GM12878 (cell line): Measurements from ENCODE around the gene TMPRSS9. TPM values are rescaled to one million over a fixed set of nuclear protein-coding genes. Genes with fewer than 3 reads are reported as not detected.

Source experiments
- ATAC-seq: fragments of 200-7000 bp; cut with Tn5 transposase; 3 replicates; pipeline ENCODE4 v1.9.1; 2020; ENCODE audit warnings: mild to moderate bottlenecking, moderate library complexity
- BruUV-seq: library from RNA; stranded (reverse); fragments of 400-500 nt; replicated peaks from 2 replicates; lab custom pipeline; 2021; lab: Mats Ljungman, UMichigan
- CTCF ChIA-PET: fragments of 300-600 bp; sonication (Branson Sonifier 250); formaldehyde crosslinking; extraction: SDS; loops from one replicate; lab custom pipeline; 2021; ENCODE audit warnings: inconsistent platforms; lab: Yijun Ruan, JAX
- POLR2A ChIA-PET: fragments of 350-600 bp; formaldehyde crosslinking; extraction: SDS; loops from one replicate; lab custom pipeline; 2021; ENCODE audit warnings: inconsistent platforms; lab: Charles Lee
- RAD21 ChIA-PET: fragments of 300-600 bp; sonication (Branson Sonifier 250); formaldehyde crosslinking; loops from one replicate; lab custom pipeline; 2023; ENCODE audit warnings: antibody characterized with exemption; ENCODE audit not compliant: unreplicated experiment; lab: Charles Lee
- SMC1A ChIA-PET: fragments of 300-600 bp; sonication (Branson Sonifier 250); formaldehyde crosslinking; loops from one replicate; lab custom pipeline; 2023; ENCODE audit not compliant: unreplicated experiment, uncharacterized antibody; lab: Charles Lee
- DNase-seq: peaks from one replicate; pipeline ENCODE4 v3.0.0-alpha.2; 2011; ENCODE audit warnings: low read depth, low spot score
- FAIRE-seq: peaks from 3 replicates; lab custom pipeline; 2011; peaks lifted over from hg19 to GRCh38; lab: Jason Lieb, UNC
- H2AFZ ChIP-seq: 2 replicates; pipeline ENCODE4 v1.6.0; 2011; ENCODE audit warnings: low read depth, low read length, control low read depth; ENCODE audit not compliant: control insufficient read depth
- H3K27ac ChIP-seq: 2 replicates; pipeline ENCODE4 v1.5.1; 2011; ENCODE audit warnings: control low read depth; ENCODE audit not compliant: control insufficient read depth, insufficient read depth
- H3K27me3 ChIP-seq, 2 experiments: replicated peaks in 1 of 2; 2 replicates each; pipeline versions ENCODE4 v1.6.0 to v1.6.1; 2011; ENCODE audit warnings: low read length in 1 of 2; ENCODE audit not compliant: control insufficient read depth in 2 of 2, insufficient read depth in 2 of 2
- H3K36me3 ChIP-seq, 2 experiments: 2 replicates each; pipeline ENCODE4 v1.5.1; 2011; ENCODE audit warnings: low read length in 1 of 2; ENCODE audit not compliant: control insufficient read depth in 2 of 2, insufficient read depth in 2 of 2
- H3K4me1 ChIP-seq: 2 replicates; pipeline ENCODE4 v1.6.1; 2011; ENCODE audit warnings: mild to moderate bottlenecking, low read length, moderate library complexity, mixed read lengths; ENCODE audit not compliant: control insufficient read depth, insufficient read depth
- H3K4me2 ChIP-seq: 2 replicates; pipeline ENCODE4 v1.6.0; 2011; ENCODE audit warnings: control low read depth; ENCODE audit not compliant: control insufficient read depth, insufficient read depth
- H3K4me3 ChIP-seq: fragments of 200-600 bp; sonication (generic); 2 replicates; pipeline ENCODE4 v1.5.1; 2016
- H3K79me2 ChIP-seq: 2 replicates; pipeline ENCODE4 v1.6.0; 2011; ENCODE audit warnings: low read length; ENCODE audit not compliant: control insufficient read depth, insufficient read depth
- H3K9ac ChIP-seq: 2 replicates; pipeline ENCODE4 v1.8.0; 2011; ENCODE audit warnings: low read length, control low read depth, mixed read lengths; ENCODE audit not compliant: control insufficient read depth, insufficient read depth
- H3K9me3 ChIP-seq: replicated peaks from 3 replicates; pipeline ENCODE4 v1.5.1; 2011; ENCODE audit warnings: mild to moderate bottlenecking, low read length; ENCODE audit not compliant: control insufficient read depth, insufficient read depth
- H4K20me1 ChIP-seq: 2 replicates; pipeline ENCODE4 v1.6.0; 2011; ENCODE audit not compliant: control insufficient read depth, insufficient read depth
- BACH1 ChIP-seq: fragments of 450-650 bp; IDR thresholded peaks from 2 replicates; pipeline ENCODE4 v1.6.1; 2017; ENCODE audit warnings: mild to moderate bottlenecking, borderline replicate concordance
- BCLAF1 ChIP-seq: fragments of 450-650 bp; IDR thresholded peaks from 2 replicates; pipeline ENCODE4 v1.6.1; 2017; ENCODE audit warnings: antibody characterized with exemption, mild to moderate bottlenecking, moderate library complexity
- CBFB ChIP-seq: IDR thresholded peaks from 2 replicates; pipeline ENCODE4 v1.6.1; 2016; ENCODE audit warnings: antibody characterized with exemption, low read depth
- CHD1 ChIP-seq: IDR thresholded peaks from 2 replicates; pipeline ENCODE4 v1.6.1; 2012; ENCODE audit warnings: low read depth, low read length, improper control_type of control experiment
- EP300 ChIP-seq, 2 experiments: fragments of 150-350 bp in 1 of 2; IDR thresholded peaks; 2 replicates each; pipeline ENCODE4 v1.6.1; 2011 to 2012; ENCODE audit warnings: low read depth in 2 of 2, low read length in 2 of 2, borderline replicate concordance in 1 of 2, improper control_type of control experiment in 1 of 2, inconsistent platforms in 1 of 2; ENCODE audit not compliant: control insufficient read depth in 1 of 2
- JUND ChIP-seq: IDR thresholded peaks from 2 replicates; pipeline ENCODE4 v1.6.1; 2012; ENCODE audit warnings: low read depth, mild to moderate bottlenecking, low read length, improper control_type of control experiment, moderate library complexity
- MYC ChIP-seq: IDR thresholded peaks from 2 replicates; pipeline ENCODE4 v1.6.1; 2011; ENCODE audit warnings: mild to moderate bottlenecking, low read length, moderate library complexity, inconsistent platforms; ENCODE audit not compliant: insufficient read depth, insufficient replicate concordance, insufficient read length, severe bottlenecking
- POLR2AphosphoS2 ChIP-seq: IDR thresholded peaks from 2 replicates; pipeline ENCODE4 v1.6.1; 2011; ENCODE audit warnings: low read depth, mild to moderate bottlenecking, low read length, improper control_type of control experiment, moderate library complexity
- RBBP5 ChIP-seq: fragments of 200-600 bp; sonication (generic); conservative IDR thresholded peaks from 2 replicates; pipeline ENCODE4 v1.6.1; 2016
- RELA ChIP-seq: fragments of 450-650 bp; IDR thresholded peaks from 2 replicates; pipeline ENCODE4 v1.8.0; 2014; ENCODE audit warnings: borderline replicate concordance; ENCODE audit not compliant: partially characterized antibody
- RFX5 ChIP-seq: IDR thresholded peaks from 2 replicates; pipeline ENCODE4 v1.6.1; 2011; ENCODE audit warnings: low read depth, low read length, improper control_type of control experiment
- SUZ12 ChIP-seq: fragments of 200-600 bp; sonication (generic); IDR thresholded peaks from one replicate; pipeline ENCODE4 v1.6.1; 2018; ENCODE audit warnings: antibody characterized with exemption, mild to moderate bottlenecking; ENCODE audit not compliant: unreplicated experiment
- WRNIP1 ChIP-seq: IDR thresholded peaks from 2 replicates; pipeline ENCODE4 v1.6.1; 2011; ENCODE audit warnings: low read depth, low read length, improper control_type of control experiment, borderline replicate concordance
- whole genome bisulfite sequencing: methylation state at CpG from one replicate; pipeline ENCODE4 v1.1.6; 2016; ENCODE audit warnings: low lambda C conversion rate; ENCODE audit not compliant: insufficient replicate concordance, insufficient coverage; ENCODE audit errors: missing lambda C conversion rate; 5-methylcytosine and 5-hydroxymethylcytosine counted together
- in situ Hi-C: fragments of 300-500 bp; cut with MboI; formaldehyde crosslinking; loops from 9 replicates; pipeline ENCODE4 v1.14.3; 2018; ENCODE audit warnings: mixed read lengths
- intact Hi-C: fragments of 100-400 bp; cut with micrococcal nuclease; formaldehyde crosslinking; loops from one replicate; pipeline ENCODE4 v1.14.2; 2022; ENCODE audit not compliant: unreplicated experiment
- polyA plus RNA-seq, 11 experiments: library from polyadenylated mRNA; depleted of rRNA in 4 of 11; unstranded in 6 of 11; stranded (reverse) in 5 of 11; fragments of >200 nt; fragmentation: Nextera tagmentation in 4 of 11; fragmentation: Illumina TruSeq in 1 of 11; extraction: Ambion mirVana in 4 of 11; extraction: Trizol in 1 of 11; gene quantifications; 1 replicate in 1 of 11; 2 replicates in 10 of 11; pipeline versions ENCODE4 v1.2.1 to v1.2.3, GENCODE V29; 2011 to 2016; ENCODE audit warnings: inconsistent platforms in 2 of 11, missing spikeins in 2 of 11, low read depth in 1 of 11
- total RNA-seq, 4 experiments: library from RNA; depleted of rRNA in 3 of 4; stranded (reverse); fragments of >200 nt in 3 of 4; fragmentation: Illumina TruSeq in 1 of 4; extraction: Trizol in 1 of 4; gene quantifications; 2 replicates each; pipeline versions ENCODE4 v1.2.1 to v1.2.3, GENCODE V29; 2013 to 2021
- TF ChIP-seq, protein P1 (sequence below): IDR thresholded peaks from 2 replicates; pipeline ENCODE4 v1.6.1; 2011; ENCODE audit warnings: borderline replicate concordance, low read depth, mild to moderate bottlenecking, moderate library complexity, low read length; ENCODE audit not compliant: insufficient read depth, poor library complexity, severe bottlenecking

Gene TMPRSS9
- total and polyA plus RNA-seq, 10 of the 15 experiments (the other 5 are each of a cell fraction or from before 2014, with no cell fraction given) = 0.24 TPM; not detected in 9

DNA sequence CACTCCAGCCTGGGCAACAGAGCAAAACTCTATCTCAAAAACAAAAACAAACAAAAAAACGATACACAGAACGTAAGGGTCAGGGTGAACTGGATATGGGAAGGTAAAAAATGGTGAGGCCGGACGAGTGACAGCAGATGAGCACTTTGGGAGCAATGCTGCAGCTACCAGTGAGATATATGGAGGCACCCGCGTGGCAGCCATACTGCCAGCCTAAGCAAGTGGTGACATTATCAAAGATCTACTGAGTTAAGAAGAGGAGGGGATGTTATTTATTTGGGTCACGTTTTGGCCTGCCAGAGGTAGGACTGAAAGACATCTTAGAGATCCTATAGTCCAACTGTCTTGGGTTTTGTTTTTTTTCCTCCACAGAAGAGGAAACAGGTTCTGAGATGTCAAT lies 53.1 kb downstream of the TMPRSS9 start:
- DNase-seq (no peak), ATAC-seq (no peak), FAIRE-seq (no peak)
- Histone ChIP-seq H3K4me3 (no peak overlapping the region), H3K4me2 (no peak overlapping the region), H3K27me3 (no peaks in the 10 kb centered on the region), H3K9me3 (no peaks in the 10 kb centered on the region; the same call in 2 of the 3 replicates), H3K4me1 (no peaks in the 10 kb centered on the region), H3K9ac (no peak overlapping the region), H3K79me2 (no peaks in the 10 kb centered on the region), H4K20me1 (no peaks in the 10 kb centered on the region), H2AFZ (no peak overlapping the region), H3K27ac (no peak overlapping the region), H3K36me3 (no peaks in the 10 kb centered on the region)
- intact Hi-C loops = no loop called here
- TF ChIP-seq CBFB (no peak), MYC (no peak), SUZ12 (no peak), BACH1 (no peak), BCLAF1 (no peak), RFX5 (no peak), RELA (no peak), RBBP5 (no peak), JUND (no peak), CHD1 (no peak), WRNIP1 (no peak), EP300 (IDR thresholded peaks at IDR 0.05; ENCODE audit: borderline replicate concordance in 1 of 2, control insufficient read depth in 1 of 2, low read depth in 2 of 2, low read length in 2 of 2) (no peak), POLR2AphosphoS2 (no peak)
- TF ChIP-seq, protein P1, sequence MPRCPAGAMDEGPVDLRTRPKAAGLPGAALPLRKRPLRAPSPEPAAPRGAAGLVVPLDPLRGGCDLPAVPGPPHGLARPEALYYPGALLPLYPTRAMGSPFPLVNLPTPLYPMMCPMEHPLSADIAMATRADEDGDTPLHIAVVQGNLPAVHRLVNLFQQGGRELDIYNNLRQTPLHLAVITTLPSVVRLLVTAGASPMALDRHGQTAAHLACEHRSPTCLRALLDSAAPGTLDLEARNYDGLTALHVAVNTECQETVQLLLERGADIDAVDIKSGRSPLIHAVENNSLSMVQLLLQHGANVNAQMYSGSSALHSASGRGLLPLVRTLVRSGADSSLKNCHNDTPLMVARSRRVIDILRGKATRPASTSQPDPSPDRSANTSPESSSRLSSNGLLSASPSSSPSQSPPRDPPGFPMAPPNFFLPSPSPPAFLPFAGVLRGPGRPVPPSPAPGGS = no peak
- in situ Hi-C loops = no loop called here
- POLR2A ChIA-PET = no interaction called here
- RAD21 ChIA-PET = no interaction called here
- SMC1A ChIA-PET = no interaction called here
- CTCF ChIA-PET = no interaction called here
- BruUV-seq = no TSS peak
- 76% methylated on average over 7 of the region's 7 CpGs for WGBS
